Epithelial cell of proximal tubule (primary cell): ENCODE data around the gene MMP11. TPM values are rescaled to one million over a fixed set of nuclear protein-coding genes. Genes with fewer than 3 reads are reported as not detected.

Source experiments
- DNase-seq: peaks from one replicate; pipeline ENCODE4 v3.0.0-alpha.2; 2011; ENCODE audit warnings: low read depth
- H3K4me3 ChIP-seq: 2 replicates; pipeline ENCODE4 v1.5.1; 2011; ENCODE audit warnings: low read depth, mild to moderate bottlenecking, low read length
- CTCF ChIP-seq: conservative IDR thresholded peaks from 2 replicates; pipeline ENCODE4 v1.5.1; 2012; ENCODE audit warnings: low read depth, mild to moderate bottlenecking, low read length
- total RNA-seq: library from RNA; depleted of rRNA; stranded (reverse); fragments of >200 nt; gene quantifications from 2 replicates; pipeline ENCODE4 v1.2.3, GENCODE V29; 2015

MMP11 gene
- total RNA-seq, 1 donor from 2014 or later: 22.3 TPM

- no peak for DNase-seq
- no peak for TF ChIP-seq CTCF
- no peak overlapping the region for H3K4me3 ChIP-seq
Measured at GRCh38 chr22:23780146-23780748, 7.6 kb downstream of the MMP11 start.

GRCh38 chr22:23781065-23781464, 8.4 kb downstream of the MMP11 start:
- no peak for DNase-seq
- TF ChIP-seq CTCF: no peak
- no peak overlapping the region for H3K4me3 ChIP-seq

GRCh38 chr22:23781511-23782183, 9.0 kb downstream of the MMP11 start:
- no peak for DNase-seq
- no peak for TF ChIP-seq CTCF
- H3K4me3 ChIP-seq: no peak overlapping the region

- H3K4me3 ChIP-seq: no peak overlapping the region
- no peak for TF ChIP-seq CTCF
- DNase-seq: no peak
Measured at GRCh38 chr22:23782252-23782651, 9.6 kb downstream of the MMP11 start.

GRCh38 chr22:23782703-23783102, 10.1 kb downstream of the MMP11 start:
- H3K4me3 ChIP-seq: no peak overlapping the region
- no peak for TF ChIP-seq CTCF
- no peak for DNase-seq

- DNase-seq: no peak
- H3K4me3 ChIP-seq: no peak overlapping the region
- no peak for TF ChIP-seq CTCF
Measured at GRCh38 chr22:23783265-23784150, 10.9 kb downstream of the MMP11 start.
